HCT116 (cell line): ENCODE measurements around the gene AHNAK. TPM values are rescaled to one million over a fixed set of nuclear protein-coding genes. Genes with fewer than 3 reads are reported as not detected.
"Not testable (repeated sequence)": the region's sequence is repeated elsewhere in the genome, so short reads cannot be mapped to it uniquely, and the experiment has no call there.

ENCODE experiments used
- ATAC-seq: fragments of 200-7000 bp; cut with Tn5 transposase; 2 replicates; pipeline ENCODE4 v1.9.1; 2020; ENCODE audit warnings: mild to moderate bottlenecking, moderate library complexity
- BruUV-seq: library from RNA; stranded (reverse); fragments of 400-500 nt; replicated peaks from 2 replicates; lab custom pipeline; 2021; lab: Mats Ljungman, UMichigan
- CTCF ChIA-PET: fragments of 300-600 bp; sonication (Branson Sonifier 250); formaldehyde crosslinking; loops from one replicate; lab custom pipeline; 2021; ENCODE audit warnings: antibody characterized with exemption; lab: Charles Lee
- POLR2A ChIA-PET: fragments of 300-600, 350-600 bp; sonication (Branson Sonifier 250); formaldehyde crosslinking; loops from one replicate; lab custom pipeline; 2021; ENCODE audit warnings: antibody characterized with exemption; lab: Charles Lee
- RAD21 ChIA-PET, 2 experiments: fragments of 300-600 bp; sonication (Branson Sonifier 250); formaldehyde crosslinking; loops; one replicate each; lab custom pipeline; 2023; ENCODE audit warnings: low total read pairs in 2 of 2; ENCODE audit not compliant: uncharacterized antibody in 2 of 2, unreplicated experiment in 2 of 2, low non-redundant PET in 1 of 2; lab: Charles Lee
- DNase-seq: peaks from one replicate; pipeline ENCODE4 v3.0.0-alpha.2; 2010; ENCODE audit warnings: low read depth, low spot score
- H2AFZ ChIP-seq: fragments of 200-600 bp; shearing (Covaris generic), sonication (generic); 2 replicates; pipeline ENCODE4 v1.6.1; 2017; ENCODE audit warnings: low read depth, mixed run types, mixed read lengths, antibody characterized with exemption, low read length; ENCODE audit not compliant: poor library complexity, severe bottlenecking
- H3K27ac ChIP-seq: 2 replicates; pipeline ENCODE4 v1.5.1; 2012; ENCODE audit warnings: low read depth, low read length
- H3K27me3 ChIP-seq: fragments of 200-600 bp; sonication (generic); 2 replicates; pipeline ENCODE4 v1.6.1; 2016; ENCODE audit warnings: mixed run types, low read length, mixed read lengths; ENCODE audit not compliant: insufficient read depth
- H3K36me3 ChIP-seq, 2 experiments: fragments of 200-500 bp in 1 of 2; fragments of 200-600 bp in 1 of 2; sonication (Bioruptor generic) in 1 of 2; sonication (generic) in 1 of 2; 2 replicates each; pipeline versions ENCODE4 v1.5.1 to v1.6.1; 2014 to 2016; ENCODE audit warnings: low read length in 2 of 2, inconsistent platforms in 1 of 2, mixed read lengths in 1 of 2, mixed run types in 1 of 2; ENCODE audit not compliant: insufficient read depth in 2 of 2, control insufficient read depth in 1 of 2
- H3K4me1 ChIP-seq, 2 experiments: fragments of 200-600 bp in 1 of 2; sonication (generic) in 1 of 2; 2 replicates each; pipeline versions ENCODE4 v1.5.1 to v1.6.1; 2012 to 2017; ENCODE audit warnings: low read length in 2 of 2, inconsistent platforms in 1 of 2, mild to moderate bottlenecking in 1 of 2, mixed read lengths in 1 of 2, mixed run types in 1 of 2, moderate library complexity in 1 of 2; ENCODE audit not compliant: insufficient read depth in 2 of 2, control insufficient read depth in 1 of 2
- H3K4me2 ChIP-seq: fragments of 200-600 bp; sonication (generic); 2 replicates; pipeline ENCODE4 v1.6.1; 2017; ENCODE audit warnings: mixed run types, low read length, mixed read lengths
- H3K4me3 ChIP-seq, 2 experiments: fragments of 200-600 bp in 1 of 2; sonication (generic) in 1 of 2; replicated peaks in 1 of 2; 2 replicates each; pipeline ENCODE4 v1.5.1; 2011 to 2016; ENCODE audit warnings: low read length in 2 of 2, control low read depth in 1 of 2, low read depth in 1 of 2, mild to moderate bottlenecking in 1 of 2, mixed read lengths in 1 of 2, mixed run types in 1 of 2
- H3K79me2 ChIP-seq: fragments of 200-600 bp; sonication (generic); 2 replicates; pipeline ENCODE4 v1.6.1; 2017; ENCODE audit warnings: mild to moderate bottlenecking, mixed run types, low read length, moderate library complexity, mixed read lengths; ENCODE audit not compliant: insufficient read depth
- H3K9ac ChIP-seq: fragments of 200-600 bp; sonication (generic); 2 replicates; pipeline ENCODE4 v1.6.1; 2016; ENCODE audit warnings: low read length, mixed read lengths
- H3K9me2 ChIP-seq: fragments of 200-600 bp; sonication (generic), shearing (Covaris generic); 2 replicates; pipeline ENCODE4 v1.6.1; 2017; ENCODE audit warnings: mixed run types, mild to moderate bottlenecking, moderate library complexity; ENCODE audit not compliant: insufficient read depth
- H3K9me3 ChIP-seq, 2 experiments: fragments of 200-500 bp in 1 of 2; fragments of 200-600 bp in 1 of 2; sonication (Bioruptor generic) in 1 of 2; sonication (generic) in 1 of 2; 2 replicates each; pipeline ENCODE4 v1.6.1; 2014 to 2017; ENCODE audit warnings: low read length in 2 of 2, mixed read lengths in 2 of 2, inconsistent platforms in 1 of 2, low read depth in 1 of 2, mild to moderate bottlenecking in 1 of 2, mixed run types in 1 of 2, moderate library complexity in 1 of 2; ENCODE audit not compliant: control insufficient read depth in 1 of 2, insufficient read depth in 1 of 2
- H4K20me1 ChIP-seq: fragments of 200-600 bp; sonication (generic), shearing (Covaris generic); 2 replicates; pipeline ENCODE4 v1.6.1; 2017; ENCODE audit warnings: mixed run types, mild to moderate bottlenecking, moderate library complexity; ENCODE audit not compliant: insufficient read depth
- CBX3 ChIP-seq: IDR thresholded peaks from 2 replicates; pipeline ENCODE4 v1.6.1; 2012; ENCODE audit warnings: low read depth
- CEBPB ChIP-seq: IDR thresholded peaks from 2 replicates; pipeline ENCODE4 v1.6.1; 2012; ENCODE audit warnings: low read depth
- EZH2 ChIP-seq: fragments of 200-600 bp; sonication (generic); IDR thresholded peaks from 2 replicates; pipeline ENCODE4 v1.6.1; 2017; ENCODE audit warnings: antibody characterized with exemption, mixed run types
- EZH2phosphoT487 ChIP-seq: fragments of 200-600 bp; IDR thresholded peaks from 2 replicates; pipeline ENCODE4 v1.6.1; 2018; ENCODE audit warnings: antibody characterized with exemption, borderline replicate concordance
- POLR2A ChIP-seq: IDR thresholded peaks from 2 replicates; pipeline ENCODE4 v1.7.0; 2011; ENCODE audit warnings: borderline replicate concordance; ENCODE audit not compliant: insufficient read depth, insufficient read length; ENCODE audit errors: extremely low read depth
- TCF7L2 ChIP-seq: IDR thresholded peaks from 2 replicates; pipeline ENCODE4 v1.7.0; 2011; ENCODE audit warnings: borderline replicate concordance, inconsistent platforms; ENCODE audit not compliant: insufficient read depth, insufficient read length; ENCODE audit errors: extremely low read depth
- ZBTB33 ChIP-seq: IDR thresholded peaks from 2 replicates; pipeline ENCODE4 v1.6.1; 2011; ENCODE audit warnings: mild to moderate bottlenecking, low read length, moderate library complexity; ENCODE audit not compliant: insufficient replicate concordance; ENCODE audit errors: extremely low read depth
- intact Hi-C: fragments of 100-400 bp; cut with micrococcal nuclease; formaldehyde crosslinking; loops from 2 replicates; pipeline ENCODE4 v1.10.0; 2022
- total RNA-seq: library from RNA; stranded (reverse); gene quantifications from one replicate; pipeline ENCODE4 v1.2.1, GENCODE V29; 2021; ENCODE audit not compliant: unreplicated experiment
- TF ChIP-seq, protein P1 (sequence below): IDR thresholded peaks from 2 replicates; pipeline ENCODE4 v1.6.1; 2012
- TF ChIP-seq, protein P2 (sequence below): IDR thresholded peaks from 2 replicates; pipeline ENCODE4 v1.6.1; 2012

The AHNAK gene
- total RNA-seq, 1 experiment from 2014 or later, result 239 TPM

- RAD21 ChIA-PET, H3K4me2 ChIP-seq, H2AFZ ChIP-seq, H4K20me1 ChIP-seq, ATAC-seq, H3K9me3 ChIP-seq, H3K9me2 ChIP-seq, H3K36me3 ChIP-seq, BruUV-seq, H3K9ac ChIP-seq, POLR2A ChIA-PET, H3K27ac ChIP-seq, DNase-seq, intact Hi-C loops, H3K27me3 ChIP-seq, H3K4me3 ChIP-seq: not testable (repeated sequence)
- peaks cover 14% of the 10 kb centered on the region for H3K79me2 ChIP-seq
- CTCF ChIA-PET, result interaction anchor here (1.7 to 2.0 kb wide), 2 partner anchors 10 to 156 kb away, joined by 4 to 8 read pairs; no protein-coding TSS in a partner anchor
- H3K4me1 ChIP-seq, result peaks cover 56 to 74% of the 10 kb centered on the region in 2 experiments
These were observed 3.9 kb upstream of the AHNAK start for GRCh38 chr11:62550478-62550877.

GRCh38 chr11:62548545-62549335, 2.1 kb upstream of the AHNAK start:
- Histone ChIP-seq H3K27ac (peak overlapping the region; percentile 9; the same call in 1 of the 2 replicates), H3K4me2 (peak overlapping the region; percentile 100), H3K79me2 (peaks cover 28% of the 10 kb centered on the region), H3K9ac (no peak overlapping the region), H4K20me1 (no peaks in the 10 kb centered on the region), H3K27me3 (no peaks in the 10 kb centered on the region), H3K4me3 (no peak overlapping the region), H3K36me3 (no peaks in the 10 kb centered on the region), H3K9me2 (no peaks in the 10 kb centered on the region), H3K9me3 (no peaks in the 10 kb centered on the region), H2AFZ (no peak overlapping the region), H3K4me1 (peaks cover 47 to 72% of the 10 kb centered on the region in 2 experiments)
- ChIA-PET RAD21 (no interaction called here), CTCF (interaction anchor here (0.7 kb wide), 1 partner anchor 139 kb away, joined by 3 read pairs; no protein-coding TSS in a partner anchor), POLR2A (interaction anchor here (0.7 to 2.8 kb wide), 3 partner anchors 8 to 1769 kb away, joined by 3 to 16 read pairs (median 3); partner anchors contain the start of genes PRDX5 and TRMT112)
- no peak for TF ChIP-seq TCF7L2
- TF ChIP-seq POLR2A, result no peak
- TF ChIP-seq, protein P1, sequence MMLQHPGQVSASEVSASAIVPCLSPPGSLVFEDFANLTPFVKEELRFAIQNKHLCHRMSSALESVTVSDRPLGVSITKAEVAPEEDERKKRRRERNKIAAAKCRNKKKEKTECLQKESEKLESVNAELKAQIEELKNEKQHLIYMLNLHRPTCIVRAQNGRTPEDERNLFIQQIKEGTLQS, result no peak
- TF ChIP-seq CBX3, result no peak
- no peak for TF ChIP-seq EZH2phosphoT487
- no peak for TF ChIP-seq CEBPB
- TF ChIP-seq, protein P2, sequence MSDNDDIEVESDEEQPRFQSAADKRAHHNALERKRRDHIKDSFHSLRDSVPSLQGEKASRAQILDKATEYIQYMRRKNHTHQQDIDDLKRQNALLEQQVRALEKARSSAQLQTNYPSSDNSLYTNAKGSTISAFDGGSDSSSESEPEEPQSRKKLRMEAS, result no peak
- TF ChIP-seq EZH2, result no peak
- no peak for TF ChIP-seq ZBTB33
- DNase-seq (no peak), ATAC-seq (no peak)
- BruUV-seq, result no TSS peak
- intact Hi-C loops, result no loop called here
